Stimulated activated CD4-positive, alpha-beta T cell treated with anti-CD3 and anti-CD28 coated beads, Interleukin-12 subunit alpha, Interleukin-12 subunit beta, amount 100 ng/mL, for 48 hours (primary cell): Measurements from ENCODE around the gene HINT2.

Experiments used
- DNase-seq, 3 donors: peaks; one replicate each; pipeline ENCODE4 v3.0.0-alpha.2; 2020; ENCODE audit warnings: low read depth in 2 of 3, low spot score in 1 of 3

Gene HINT2

DNA sequence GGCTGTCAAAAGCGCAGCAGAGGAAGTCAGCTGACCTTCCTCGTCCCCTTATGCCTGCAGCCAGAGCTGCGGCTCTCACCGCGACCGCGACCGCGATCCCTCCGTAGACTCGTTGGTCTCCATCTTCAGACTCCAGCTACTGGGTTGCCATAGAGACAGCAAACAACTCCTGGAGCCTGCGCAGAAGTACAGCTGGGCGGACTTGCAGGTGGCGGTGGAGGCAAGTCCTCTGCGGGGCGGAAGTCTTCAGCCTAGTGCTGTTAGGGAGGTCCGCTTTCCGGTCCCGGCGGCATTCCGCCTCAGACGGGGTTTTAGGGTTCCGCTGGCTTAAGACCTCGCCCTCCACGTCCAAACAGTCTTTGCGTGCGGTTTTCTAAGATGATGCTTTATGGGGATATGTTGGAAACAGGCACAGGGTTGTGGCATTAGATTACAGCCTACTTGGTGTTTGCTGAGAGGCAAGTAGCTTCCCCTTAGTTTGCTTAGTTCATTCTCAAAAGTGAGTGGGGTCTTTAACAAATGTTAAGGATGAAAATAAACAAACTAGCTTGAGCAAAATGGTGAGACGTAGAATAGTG, 2.7 kb downstream of the HINT2 start, which contains the start of gene SPAG8:
TSS of gene SPAG8 (minus strand) at position 238 of the 578 bp plus-strand sequence. CDS start at position 123, 115 bp downstream.
- peak; percentile 85 to 91 (median 90) for DNase-seq

GRCh38 chr9:35811381-35812024, 3.3 kb downstream of the HINT2 start:
- no peak for DNase-seq

- DNase-seq, result no peak
These were observed 4.7 kb downstream of the HINT2 start for GRCh38 chr9:35810122-35810521.

DNA sequence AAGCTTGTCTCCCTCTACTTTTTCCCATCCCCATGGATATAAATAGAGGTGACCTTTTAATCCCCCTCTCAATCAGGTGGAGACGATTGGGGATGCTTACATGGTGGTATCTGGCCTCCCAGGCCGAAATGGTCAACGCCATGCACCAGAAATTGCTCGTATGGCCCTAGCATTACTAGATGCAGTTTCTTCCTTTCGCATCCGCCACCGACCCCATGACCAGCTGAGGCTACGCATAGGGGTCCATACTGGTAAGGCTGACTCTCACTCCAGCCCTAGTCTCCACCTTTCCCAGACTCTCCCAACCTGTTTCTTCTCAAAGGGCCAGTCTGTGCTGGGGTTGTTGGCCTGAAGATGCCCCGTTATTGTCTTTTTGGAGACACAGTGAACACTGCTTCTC, 6.4 kb downstream of the HINT2 start:
- no peak for DNase-seq

DNA sequence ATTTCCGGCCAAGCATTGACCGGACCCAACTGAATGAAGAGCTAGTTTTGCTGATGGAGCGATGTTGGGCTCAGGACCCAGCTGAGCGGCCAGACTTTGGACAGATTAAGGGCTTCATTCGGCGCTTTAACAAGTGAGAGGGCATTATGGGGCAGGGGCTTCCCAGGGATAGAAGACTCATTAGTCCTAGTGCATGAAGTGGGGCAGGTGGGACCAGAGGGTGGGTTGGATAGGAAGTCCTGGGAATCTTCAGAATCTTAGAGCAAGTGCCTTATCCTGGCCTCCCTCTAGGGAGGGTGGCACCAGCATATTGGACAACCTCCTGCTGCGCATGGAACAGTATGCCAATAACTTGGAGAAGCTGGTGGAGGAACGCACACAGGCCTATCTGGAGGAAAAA, 8.7 kb downstream of the HINT2 start:
- DNase-seq, result no peak

GRCh38 chr9:35801328-35802128, 13.3 kb downstream of the HINT2 start:
- DNase-seq, result no peak

DNA sequence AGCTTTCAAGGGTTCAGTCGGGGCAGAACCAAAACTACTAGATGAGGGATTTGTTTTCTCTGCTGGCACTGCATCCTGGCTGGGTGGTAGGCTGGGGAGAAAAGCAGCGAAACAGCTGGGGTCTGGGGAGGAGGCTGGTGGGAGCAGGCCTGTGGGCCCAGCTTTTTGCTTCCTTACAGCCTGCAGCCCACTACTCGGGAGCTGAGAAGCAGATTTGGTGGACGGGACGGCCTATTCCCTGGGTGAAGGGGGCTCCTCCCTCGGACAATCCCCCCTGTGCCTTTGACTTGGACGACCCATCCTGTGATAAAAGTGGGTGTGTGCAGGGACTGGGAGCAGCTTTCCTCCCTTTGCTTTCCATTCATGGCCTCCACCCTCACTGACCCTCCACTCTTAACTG, 14.3 kb downstream of the HINT2 start:
- no peak for DNase-seq

DNA sequence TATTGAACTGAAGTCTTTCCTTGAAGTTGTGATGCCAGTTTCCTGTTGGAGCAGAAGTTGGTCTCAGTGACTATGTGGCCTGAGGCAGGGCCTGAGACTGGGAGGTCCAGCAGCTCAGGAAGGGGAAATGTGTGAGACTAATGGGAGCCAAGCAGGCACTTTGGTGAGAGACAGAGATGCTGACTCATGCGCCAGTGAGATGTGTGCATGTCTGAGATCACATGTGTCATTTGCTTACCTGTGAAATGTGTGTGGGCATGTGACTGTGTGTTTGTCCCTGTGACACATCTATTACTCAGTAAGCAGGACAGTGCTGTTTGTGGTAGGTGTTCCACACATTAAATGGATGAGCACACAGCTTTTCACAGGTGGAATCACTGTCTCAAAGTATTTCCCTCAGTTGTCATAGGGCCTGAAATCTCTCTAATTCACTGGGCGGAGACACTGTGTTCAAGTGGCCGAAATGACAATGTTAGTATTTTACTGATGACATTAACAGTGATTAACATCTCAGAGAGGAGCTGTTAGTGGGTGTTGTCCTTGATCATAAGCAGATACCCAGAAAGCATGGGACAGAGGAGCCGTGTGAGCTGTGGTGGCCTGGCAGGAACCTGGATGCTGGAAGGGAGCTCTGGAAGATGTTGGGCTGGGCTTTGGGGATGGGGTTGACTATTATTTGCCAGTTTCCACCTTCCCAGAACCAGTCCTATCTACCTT, 16.0 kb downstream of the HINT2 start:
- DNase-seq, result peak in 2 of 3 donors; percentile 33 to 46

DNA sequence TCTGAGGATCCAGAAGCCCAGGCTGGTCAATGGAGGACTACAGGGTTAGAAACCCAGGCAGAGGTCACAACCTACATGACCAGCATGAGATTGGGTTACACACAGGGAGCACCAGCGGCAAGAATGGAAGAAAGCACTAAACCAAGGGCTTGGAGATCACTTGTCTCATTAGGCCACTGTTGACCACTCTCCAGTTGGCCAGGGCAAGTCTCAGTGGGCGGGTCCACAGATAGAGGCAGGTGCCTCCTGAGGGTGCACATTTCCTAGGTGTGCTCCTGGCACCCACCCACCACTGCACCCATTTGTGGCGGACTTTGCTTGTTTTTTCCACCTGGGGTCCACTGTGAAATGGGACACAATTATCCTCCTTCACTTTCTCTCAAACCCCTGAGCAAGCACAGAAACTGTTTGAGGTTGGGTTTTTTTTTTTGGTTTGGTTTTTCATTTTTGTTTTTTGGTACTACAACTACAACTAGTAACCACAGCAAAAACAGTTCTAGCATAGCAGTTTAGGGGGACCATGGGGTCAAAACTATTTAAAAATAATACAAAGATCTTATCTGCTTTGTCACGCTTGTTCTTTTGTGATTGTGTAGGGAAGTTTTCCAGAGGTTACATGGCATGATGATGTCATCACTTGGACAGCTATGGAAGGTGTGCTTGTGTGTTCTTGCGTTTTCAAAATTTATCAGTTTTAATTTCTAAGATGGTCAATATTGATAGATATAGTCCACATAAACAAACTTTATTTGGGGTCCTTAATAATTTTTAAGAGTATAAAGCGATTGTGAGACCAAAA, 17.3 kb downstream of the HINT2 start:
- DNase-seq, result no peak

DNA sequence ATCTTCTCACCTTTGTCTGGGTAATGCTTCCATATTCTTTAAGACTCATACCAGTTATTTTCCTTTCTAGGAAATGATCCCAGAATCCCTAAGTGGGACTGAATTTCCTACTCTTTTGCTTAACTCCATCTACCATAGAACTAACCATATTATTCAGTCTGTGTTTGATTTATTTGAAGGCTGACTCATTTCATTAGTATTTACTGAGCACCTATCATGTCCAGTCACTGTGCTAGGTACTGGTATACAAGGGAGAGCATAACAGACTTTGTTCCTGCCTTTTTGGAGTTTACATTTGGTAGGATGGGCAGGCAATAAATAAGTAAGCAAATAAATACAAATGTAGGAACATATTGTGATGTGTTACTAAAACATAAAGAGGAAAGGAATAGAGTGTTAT, 19.1 kb downstream of the HINT2 start:
- DNase-seq, result no peak

- no peak for DNase-seq
These were observed 21.4 kb downstream of the HINT2 start for GRCh38 chr9:35793461-35793860.

- no peak for DNase-seq
These were observed 22.0 kb downstream of the HINT2 start for GRCh38 chr9:35792826-35793225.

DNA sequence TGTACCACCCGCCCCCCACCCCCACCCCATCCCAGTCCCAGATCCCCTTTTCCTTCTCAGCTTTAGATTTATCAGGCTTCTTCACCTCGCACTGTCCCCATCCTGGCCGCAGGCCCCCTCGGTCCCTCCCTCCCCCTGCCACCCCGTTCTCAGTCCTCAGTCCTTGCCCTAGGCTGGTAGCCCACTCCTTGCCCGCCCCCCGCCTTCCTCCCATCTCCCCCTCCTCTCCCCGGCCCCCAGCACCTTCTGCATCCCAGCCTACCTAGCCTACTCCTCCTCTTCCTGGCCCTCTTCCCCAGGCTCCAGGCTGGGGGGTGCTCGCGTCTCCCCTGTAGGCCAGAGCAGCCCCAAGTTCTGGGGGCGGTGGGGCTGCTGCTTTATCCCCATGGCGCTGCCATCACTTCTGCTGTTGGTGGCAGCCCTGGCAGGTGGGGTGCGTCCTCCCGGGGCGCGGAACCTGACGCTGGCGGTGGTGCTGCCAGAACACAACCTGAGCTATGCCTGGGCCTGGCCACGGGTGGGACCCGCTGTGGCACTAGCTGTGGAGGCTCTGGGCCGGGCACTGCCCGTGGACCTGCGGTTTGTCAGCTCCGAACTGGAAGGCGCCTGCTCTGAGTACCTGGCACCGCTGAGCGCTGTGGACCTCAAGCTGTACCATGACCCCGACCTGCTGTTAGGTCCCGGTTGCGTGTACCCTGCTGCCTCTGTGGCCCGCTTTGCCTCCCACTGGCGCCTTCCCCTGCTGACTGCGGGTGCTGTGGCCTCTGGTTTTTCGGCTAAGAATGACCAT, 22.6 kb downstream of the HINT2 start:
- DNase-seq, result no peak

- DNase-seq, result no peak
These were observed 23.4 kb downstream of the HINT2 start, which contains the start of gene NPR2 for GRCh38 chr9:35791297-35791921. Gene NPR2, plus strand, starts transcription at chr9:35791591. Its CDS starts 818 bp downstream, at chr9:35792409.

GRCh38 chr9:35790385-35791296, 24.2 kb downstream of the HINT2 start:
- DNase-seq, result peak; percentile 14 to 53 (median 28)

DNA sequence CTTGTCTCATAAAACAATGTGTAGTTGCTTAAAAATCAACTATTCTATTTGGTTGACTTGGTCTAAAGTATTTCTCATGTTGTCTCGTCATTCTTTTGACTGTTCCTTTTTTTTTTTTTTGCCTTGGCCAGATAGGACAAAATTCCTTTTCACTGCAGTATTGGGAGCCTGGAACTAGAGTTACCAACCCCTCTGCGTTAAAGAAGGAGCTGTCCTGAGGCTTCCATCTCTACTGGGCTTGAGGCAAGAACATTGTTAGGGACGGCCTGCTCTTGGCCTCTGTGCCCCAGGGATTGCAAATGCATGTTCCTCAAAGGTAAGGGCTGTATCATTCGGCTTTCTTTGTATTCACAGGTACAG, 24.8 kb downstream of the HINT2 start:
- no peak for DNase-seq

DNA sequence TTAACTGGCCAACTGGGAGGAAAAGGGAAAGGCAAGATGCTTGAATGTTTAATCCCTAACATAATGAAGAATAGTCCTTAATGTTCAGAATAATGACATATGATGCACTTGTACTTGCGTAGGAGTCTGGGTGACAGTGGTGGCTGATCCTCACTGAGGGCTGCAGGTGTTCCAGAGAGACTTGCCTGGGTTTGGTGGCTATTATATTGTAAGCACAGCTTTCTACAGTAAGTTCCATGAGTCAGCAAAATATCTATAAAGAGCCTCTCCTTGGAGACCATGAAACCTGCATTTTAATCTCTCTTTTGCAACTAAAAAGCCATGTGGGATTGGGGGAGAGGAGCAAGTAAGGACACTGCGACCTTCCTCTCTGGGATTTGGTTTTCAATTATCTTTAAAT, 25.3 kb downstream of the HINT2 start:
- DNase-seq, result no peak

DNA sequence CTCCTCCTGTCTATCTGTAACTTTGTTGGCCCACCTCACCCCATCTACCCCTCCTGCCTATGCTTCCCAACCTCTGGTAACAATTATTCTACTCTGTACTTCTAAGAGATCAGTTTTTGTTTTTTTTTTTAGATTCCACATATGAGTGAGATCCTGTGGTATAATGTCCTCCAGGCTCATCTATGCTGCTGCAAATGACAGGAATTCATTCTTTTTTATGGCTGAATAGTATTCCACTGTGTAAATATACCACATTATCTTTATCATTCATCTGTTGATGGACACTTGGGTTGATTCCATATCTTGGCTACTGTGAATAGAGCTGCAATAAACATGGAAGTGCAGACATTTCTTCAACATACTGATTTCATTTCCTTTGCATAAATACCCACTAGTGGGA, 31.4 kb downstream of the HINT2 start:
- DNase-seq, result no peak
